Osteocyte (in vitro differentiated cells): Measurements from ENCODE around the gene ZNF839. TPM values are rescaled to one million over a fixed set of nuclear protein-coding genes. Genes with fewer than 3 reads are reported as not detected.
"Not testable (repeated sequence)": the region's sequence is repeated elsewhere in the genome, so short reads cannot be mapped to it uniquely, and the experiment has no call there.

Source experiments
- DNase-seq: peaks from one replicate; pipeline ENCODE4 v3.0.0; 2021; ENCODE audit warnings: mixed read lengths; ENCODE audit not compliant: unreplicated experiment; ENCODE audit errors: extremely low spot score
- H3K27ac Mint-ChIP-seq: one replicate; pipeline ENCODE4 v1.8.0; 2021; ENCODE audit warnings: mild to moderate bottlenecking, mixed read lengths; ENCODE audit not compliant: unreplicated experiment
- H3K27me3 Mint-ChIP-seq: one replicate; pipeline ENCODE4 v1.8.0; 2021; ENCODE audit warnings: mixed read lengths; ENCODE audit not compliant: unreplicated experiment
- H3K36me3 Mint-ChIP-seq: one replicate; pipeline ENCODE4 v1.8.0; 2021; ENCODE audit warnings: mixed read lengths; ENCODE audit not compliant: unreplicated experiment
- H3K4me1 Mint-ChIP-seq: one replicate; pipeline ENCODE4 v1.8.0; 2021; ENCODE audit warnings: mixed read lengths; ENCODE audit not compliant: unreplicated experiment
- H3K4me3 Mint-ChIP-seq: one replicate; pipeline ENCODE4 v1.8.0; 2021; ENCODE audit warnings: mild to moderate bottlenecking, moderate library complexity, mixed read lengths; ENCODE audit not compliant: unreplicated experiment
- H3K9me3 Mint-ChIP-seq: one replicate; pipeline ENCODE4 v1.8.0; 2021; ENCODE audit warnings: mixed read lengths; ENCODE audit not compliant: unreplicated experiment
- total RNA-seq: library from RNA; stranded (reverse); gene quantifications from 2 replicates; pipeline ENCODE4 v1.2.1, GENCODE V29; 2021
- TF ChIP-seq, protein P1 (sequence below): fragments of 200-600 bp; sonication (generic); IDR thresholded peaks from 2 replicates; pipeline ENCODE4 v1.5.0; 2021; ENCODE audit warnings: antibody characterized with exemption, mild to moderate bottlenecking, moderate library complexity

ZNF839 gene
- total RNA-seq, 1 donor from 2014 or later = 10.1 TPM

- Mint-ChIP-seq H3K9me3 (no peaks in the 10 kb centered on the region), H3K4me3 (no peak overlapping the region), H3K27ac (no peak overlapping the region), H3K36me3 (no peaks in the 10 kb centered on the region), H3K27me3 (no peaks in the 10 kb centered on the region), H3K4me1 (peaks cover 4% of the 10 kb centered on the region)
- TF ChIP-seq, protein P1, sequence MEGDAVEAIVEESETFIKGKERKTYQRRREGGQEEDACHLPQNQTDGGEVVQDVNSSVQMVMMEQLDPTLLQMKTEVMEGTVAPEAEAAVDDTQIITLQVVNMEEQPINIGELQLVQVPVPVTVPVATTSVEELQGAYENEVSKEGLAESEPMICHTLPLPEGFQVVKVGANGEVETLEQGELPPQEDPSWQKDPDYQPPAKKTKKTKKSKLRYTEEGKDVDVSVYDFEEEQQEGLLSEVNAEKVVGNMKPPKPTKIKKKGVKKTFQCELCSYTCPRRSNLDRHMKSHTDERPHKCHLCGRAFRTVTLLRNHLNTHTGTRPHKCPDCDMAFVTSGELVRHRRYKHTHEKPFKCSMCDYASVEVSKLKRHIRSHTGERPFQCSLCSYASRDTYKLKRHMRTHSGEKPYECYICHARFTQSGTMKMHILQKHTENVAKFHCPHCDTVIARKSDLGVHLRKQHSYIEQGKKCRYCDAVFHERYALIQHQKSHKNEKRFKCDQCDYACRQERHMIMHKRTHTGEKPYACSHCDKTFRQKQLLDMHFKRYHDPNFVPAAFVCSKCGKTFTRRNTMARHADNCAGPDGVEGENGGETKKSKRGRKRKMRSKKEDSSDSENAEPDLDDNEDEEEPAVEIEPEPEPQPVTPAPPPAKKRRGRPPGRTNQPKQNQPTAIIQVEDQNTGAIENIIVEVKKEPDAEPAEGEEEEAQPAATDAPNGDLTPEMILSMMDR = no peak
- no peak for DNase-seq
These were observed 21.9 kb upstream of the ZNF839 start for GRCh38 chr14:102297436-102298170.

- H3K4me3 Mint-ChIP-seq, H3K27me3 Mint-ChIP-seq, H3K36me3 Mint-ChIP-seq, H3K9me3 Mint-ChIP-seq, DNase-seq, H3K27ac Mint-ChIP-seq, H3K4me1 Mint-ChIP-seq: not testable (repeated sequence)
These were observed 21.1 kb upstream of the ZNF839 start for GRCh38 chr14:102298303-102299070.

DNA sequence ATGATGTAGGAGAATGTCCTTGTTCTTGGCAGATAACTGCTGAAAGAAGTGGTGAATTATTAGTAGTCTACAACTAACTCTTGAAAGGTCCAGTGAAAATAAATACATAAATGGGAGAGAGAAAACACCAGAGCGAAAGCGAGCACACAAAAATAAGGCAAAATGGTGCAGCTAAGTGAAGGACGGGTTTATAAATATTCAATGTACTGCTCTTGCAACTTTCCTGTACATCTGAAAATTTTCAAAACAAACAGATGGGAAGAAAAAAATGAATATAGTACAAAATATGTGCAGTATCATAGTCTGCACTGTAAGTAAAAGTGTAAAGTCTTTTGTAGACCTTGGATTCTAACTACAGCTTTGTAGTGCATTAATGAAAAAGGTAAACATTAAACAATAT lies 15.9 kb upstream of the ZNF839 start:
- no peaks in the 10 kb centered on the region for H3K27me3 Mint-ChIP-seq
- no peak for DNase-seq
- H3K36me3 Mint-ChIP-seq = no peaks in the 10 kb centered on the region
- TF ChIP-seq, protein P1 = no peak
- H3K27ac Mint-ChIP-seq = no peak overlapping the region
- peaks cover 11% of the 10 kb centered on the region for H3K4me1 Mint-ChIP-seq
- peak overlapping the region; percentile 60 for H3K4me3 Mint-ChIP-seq
- H3K9me3 Mint-ChIP-seq = no peaks in the 10 kb centered on the region

DNA sequence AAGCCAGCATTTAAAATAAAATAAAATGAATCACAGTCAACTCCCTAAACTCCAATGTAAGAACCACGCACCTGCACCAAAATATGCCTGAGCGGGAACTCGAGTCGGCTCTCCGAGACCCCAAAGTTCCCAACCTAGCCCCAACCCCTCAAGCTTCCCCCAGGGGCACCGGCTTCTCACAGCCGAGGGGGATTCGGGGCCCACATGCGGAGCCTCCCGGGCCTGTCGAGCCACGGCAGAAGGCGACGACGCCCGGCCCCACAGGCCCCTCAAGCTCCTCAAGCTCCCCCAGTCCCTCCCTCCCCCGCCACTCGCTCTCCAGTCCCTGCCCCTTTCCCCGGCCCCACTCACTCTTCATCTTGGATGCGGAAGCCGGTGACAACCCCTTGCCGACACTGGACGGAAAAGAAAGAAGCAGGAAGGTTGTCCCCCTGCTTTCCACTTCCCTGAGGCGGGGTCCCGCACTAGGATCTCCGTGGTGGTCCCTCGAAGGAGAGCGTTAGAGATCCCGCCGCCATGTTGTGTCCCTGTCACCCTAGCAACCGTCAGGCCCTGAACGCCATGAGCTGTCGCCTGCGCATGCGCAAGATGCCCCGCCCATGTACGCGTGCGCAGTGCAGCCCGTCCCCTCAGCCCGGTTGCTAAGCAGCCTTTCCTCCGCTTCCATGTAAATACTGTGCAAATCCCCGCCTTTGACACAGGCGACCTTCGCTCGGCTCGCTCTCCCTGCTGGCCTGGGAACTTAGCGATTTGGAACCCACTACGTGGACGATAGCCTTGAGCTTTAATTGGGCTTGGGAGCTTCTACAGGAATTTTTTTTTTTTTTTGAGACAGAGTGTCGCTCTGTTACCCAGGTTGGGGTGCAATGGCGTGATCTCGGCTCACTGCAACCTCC lies 14.7 kb upstream of the ZNF839 start, which contains the start of gene MOK:
MOK (minus strand) TSS at position 554 of the 896 bp plus-strand sequence; CDS start at position 358, 196 bp downstream.
- H3K36me3 Mint-ChIP-seq = no peaks in the 10 kb centered on the region
- H3K9me3 Mint-ChIP-seq = no peaks in the 10 kb centered on the region
- DNase-seq = peak; percentile 100
- peak within 1 kb of the TSS; percentile 95 for H3K4me3 Mint-ChIP-seq
- H3K27me3 Mint-ChIP-seq = no peaks in the 10 kb centered on the region
- H3K27ac Mint-ChIP-seq = peak within 1 kb of the TSS; percentile 97
- H3K4me1 Mint-ChIP-seq = peaks cover 11% of the 10 kb centered on the region
- TF ChIP-seq, protein P1 = no peak

- H3K36me3 Mint-ChIP-seq = no peaks in the 10 kb centered on the region
- no peaks in the 10 kb centered on the region for H3K9me3 Mint-ChIP-seq
- H3K4me3 Mint-ChIP-seq = peak overlapping the region; percentile 72
- H3K4me1 Mint-ChIP-seq = peaks cover 43% of the 10 kb centered on the region
- TF ChIP-seq, protein P1 = peak; percentile 99
- no peaks in the 10 kb centered on the region for H3K27me3 Mint-ChIP-seq
- H3K27ac Mint-ChIP-seq = no peak overlapping the region
- peak; percentile 92 for DNase-seq
These were observed 5.1 kb upstream of the ZNF839 start for GRCh38 chr14:102314242-102315011.
